Measurements from ENCODE around the gene TRIM40. TPM values are rescaled to one million over a fixed set of nuclear protein-coding genes. Genes with fewer than 3 reads are reported as not detected.

TRIM40 gene, protein sequence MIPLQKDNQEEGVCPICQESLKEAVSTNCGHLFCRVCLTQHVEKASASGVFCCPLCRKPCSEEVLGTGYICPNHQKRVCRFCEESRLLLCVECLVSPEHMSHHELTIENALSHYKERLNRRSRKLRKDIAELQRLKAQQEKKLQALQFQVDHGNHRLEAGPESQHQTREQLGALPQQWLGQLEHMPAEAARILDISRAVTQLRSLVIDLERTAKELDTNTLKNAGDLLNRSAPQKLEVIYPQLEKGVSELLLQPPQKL
- not detected for total RNA-seq
- long read RNA-seq = 0 reads

DNA sequence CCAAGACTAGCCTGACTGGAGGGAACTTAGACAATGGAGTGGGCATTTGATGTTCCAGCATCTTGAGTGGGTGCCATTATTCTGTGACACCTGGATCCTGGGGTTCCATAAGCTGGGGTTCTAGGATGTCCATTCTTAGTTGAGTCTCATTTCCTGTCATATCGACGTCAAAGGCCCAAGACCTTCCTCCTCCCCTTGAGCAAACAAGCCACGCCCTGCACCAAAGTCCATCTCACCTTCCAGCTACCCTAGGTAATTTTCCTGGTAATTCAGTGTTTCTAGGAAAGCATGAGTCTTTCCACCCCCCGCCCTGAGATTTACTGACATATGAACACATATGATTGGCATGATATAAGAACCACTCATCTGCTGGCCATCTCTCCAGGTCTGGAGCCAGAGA lies at the start of gene TRIM40:
TSS of gene TRIM40 (plus strand) at position 384 of the 400 bp plus-strand sequence. CDS start 897 bp downstream, outside the sequence.
- intact Hi-C loops (cut with DNase I) = loop anchor here (10.0 kb wide), 1 partner anchor 291 kb away; no protein-coding TSS in a partner anchor
- no peak for DNase-seq (ENCODE audit: low spot score)

DNA sequence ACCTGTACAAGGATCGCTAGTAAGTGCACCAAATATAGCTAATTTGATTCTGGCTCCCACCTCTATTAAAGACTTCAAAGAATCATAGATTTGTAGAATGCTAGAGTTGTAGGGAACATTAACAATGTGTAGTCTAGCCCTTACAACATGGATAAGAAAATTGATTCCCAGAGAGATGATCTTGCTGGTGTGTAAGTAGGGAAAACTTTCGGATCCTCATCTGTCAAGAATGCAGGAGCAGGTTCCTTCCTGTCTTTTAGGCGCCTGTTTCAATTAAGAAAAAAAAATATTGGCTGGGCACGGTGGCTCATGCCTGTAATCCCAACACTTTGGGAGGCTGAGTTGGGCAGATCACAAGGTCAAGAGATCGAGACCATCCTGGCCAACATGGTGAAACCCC lies 48.1 kb upstream of the TRIM40 start:
- intact Hi-C loops (cut with DNase I) = no loop called here
- DNase-seq (ENCODE audit: low spot score) = no peak

DNA sequence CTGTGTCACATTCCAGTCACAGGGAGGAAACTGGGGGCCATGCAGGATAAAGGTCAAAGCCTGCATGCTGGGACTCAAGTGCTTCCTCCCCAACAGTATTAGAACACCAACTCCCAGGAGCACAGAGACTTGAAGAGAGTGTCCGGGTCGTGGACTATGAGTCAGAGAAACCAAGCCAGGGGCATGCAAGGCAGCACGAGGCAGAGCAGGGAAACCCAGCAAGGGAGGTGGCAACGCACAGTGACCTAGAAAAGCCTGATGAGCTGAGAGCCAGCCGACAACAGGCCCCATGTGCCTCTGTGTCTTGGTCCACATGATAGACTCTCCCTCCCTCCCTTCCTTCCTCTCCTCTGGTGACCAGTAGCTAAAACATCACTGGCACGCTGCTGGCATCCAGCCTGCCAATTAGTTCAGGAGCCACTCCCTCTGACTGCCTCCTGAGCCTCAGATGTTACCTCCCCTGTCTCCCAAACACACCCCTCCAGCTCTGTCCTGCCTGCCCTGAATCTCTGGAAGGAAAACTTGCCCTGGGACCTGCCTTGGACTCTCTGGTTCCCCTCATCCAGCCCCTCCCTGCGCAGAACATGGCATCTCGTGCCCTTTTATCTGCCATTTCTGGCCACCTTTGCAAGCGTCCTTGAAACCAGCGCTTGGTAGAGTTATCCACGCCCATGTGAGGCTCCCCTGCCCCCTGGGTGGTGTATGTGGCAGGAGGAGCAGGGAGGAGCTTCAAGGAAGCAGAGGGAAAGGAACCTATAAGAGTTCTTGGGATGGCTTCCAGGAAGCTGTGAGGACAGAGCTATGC lies 44.2 kb upstream of the TRIM40 start:
- DNase-seq (ENCODE audit: low spot score) = no peak
- intact Hi-C loops (cut with DNase I) = no loop called here

DNA sequence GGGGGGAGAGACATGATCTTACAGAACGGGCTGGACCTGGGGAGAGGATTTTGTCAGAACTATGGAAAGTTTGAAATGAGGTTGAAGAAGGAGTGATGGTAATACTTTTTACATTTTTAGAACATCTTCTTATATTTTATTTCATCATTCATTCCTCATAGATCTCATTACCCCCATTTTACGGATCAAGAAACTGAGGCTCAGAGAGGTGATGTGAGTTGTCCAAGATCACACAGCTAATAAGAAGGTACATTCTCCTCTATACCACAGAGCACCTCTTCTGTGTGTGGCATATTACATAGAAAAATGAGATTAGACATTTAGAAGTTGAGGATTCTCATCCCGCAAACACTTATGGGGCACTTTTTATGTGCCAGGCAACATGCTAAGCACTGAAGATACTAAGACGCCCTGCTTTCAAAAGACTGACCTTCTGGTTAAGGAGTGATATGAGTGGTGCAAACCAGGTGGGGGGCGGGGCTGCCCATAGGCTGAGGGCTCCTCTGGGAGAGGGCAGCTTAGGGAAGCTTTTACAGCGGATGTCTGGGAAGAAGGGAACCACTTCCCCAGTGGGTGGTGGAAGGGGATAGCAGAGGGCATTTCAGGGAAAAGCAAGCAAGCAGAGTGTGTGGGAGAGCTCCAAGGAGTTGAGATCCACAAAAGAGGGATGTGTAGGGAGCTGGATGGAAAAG lies 42.9 kb upstream of the TRIM40 start:
- no peak for DNase-seq (ENCODE audit: low spot score)
- intact Hi-C loops (cut with DNase I) = no loop called here

DNA sequence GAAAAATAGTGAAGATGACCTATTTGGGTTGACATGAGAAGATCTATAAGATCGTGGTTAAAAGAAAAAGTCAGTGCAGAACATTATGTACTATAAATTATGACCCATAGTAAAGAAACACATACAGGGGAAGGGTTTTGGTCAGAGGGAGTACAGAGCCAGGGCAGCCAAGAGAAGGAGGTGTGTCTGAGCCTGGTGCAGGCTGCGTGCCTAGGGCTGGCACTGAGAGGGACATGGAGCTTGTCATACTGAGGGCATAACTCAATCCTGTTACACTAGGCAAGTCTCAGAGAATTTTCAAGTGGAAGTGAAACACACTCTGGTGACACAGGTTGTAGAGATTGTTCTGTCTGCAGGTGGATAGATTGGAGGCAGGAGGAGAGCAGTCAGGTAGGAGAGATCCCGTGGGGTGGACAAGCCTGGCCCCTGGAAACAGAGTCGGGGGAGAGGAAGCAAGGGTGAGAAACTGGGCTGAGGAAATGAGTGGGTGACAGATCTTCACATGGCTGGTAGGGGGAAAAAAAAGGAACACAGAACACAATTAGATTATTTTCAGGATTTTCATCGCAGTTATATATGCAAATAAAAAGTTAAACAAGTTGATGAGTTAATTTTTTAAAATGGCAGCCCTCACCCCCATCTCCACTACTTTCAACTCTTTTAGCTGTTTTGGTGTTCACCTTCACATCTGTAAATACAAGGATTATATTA lies 41.8 kb upstream of the TRIM40 start:
- intact Hi-C loops (cut with DNase I) = no loop called here
- no peak for DNase-seq (ENCODE audit: low spot score)

DNA sequence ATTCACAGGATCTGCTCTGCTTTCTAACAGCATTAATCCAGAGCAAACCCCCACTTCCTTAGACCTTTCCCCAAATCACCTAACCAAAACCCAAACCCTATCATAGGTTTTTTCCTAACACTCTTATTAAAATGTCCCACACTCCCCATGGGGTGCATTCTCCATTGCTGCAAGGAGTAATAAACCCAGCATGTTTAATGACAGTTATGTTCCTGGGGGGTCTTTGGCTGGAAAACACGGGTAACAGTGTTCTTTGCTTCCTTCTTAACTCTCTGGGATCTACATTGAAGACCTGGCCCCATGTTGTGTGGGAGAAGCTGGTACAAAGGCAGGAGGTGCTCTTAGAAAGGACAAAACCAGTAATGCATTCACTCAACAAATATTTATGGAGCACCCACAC lies 39.1 kb upstream of the TRIM40 start:
- intact Hi-C loops (cut with DNase I) = no loop called here
- no peak for DNase-seq (ENCODE audit: low spot score)

DNA sequence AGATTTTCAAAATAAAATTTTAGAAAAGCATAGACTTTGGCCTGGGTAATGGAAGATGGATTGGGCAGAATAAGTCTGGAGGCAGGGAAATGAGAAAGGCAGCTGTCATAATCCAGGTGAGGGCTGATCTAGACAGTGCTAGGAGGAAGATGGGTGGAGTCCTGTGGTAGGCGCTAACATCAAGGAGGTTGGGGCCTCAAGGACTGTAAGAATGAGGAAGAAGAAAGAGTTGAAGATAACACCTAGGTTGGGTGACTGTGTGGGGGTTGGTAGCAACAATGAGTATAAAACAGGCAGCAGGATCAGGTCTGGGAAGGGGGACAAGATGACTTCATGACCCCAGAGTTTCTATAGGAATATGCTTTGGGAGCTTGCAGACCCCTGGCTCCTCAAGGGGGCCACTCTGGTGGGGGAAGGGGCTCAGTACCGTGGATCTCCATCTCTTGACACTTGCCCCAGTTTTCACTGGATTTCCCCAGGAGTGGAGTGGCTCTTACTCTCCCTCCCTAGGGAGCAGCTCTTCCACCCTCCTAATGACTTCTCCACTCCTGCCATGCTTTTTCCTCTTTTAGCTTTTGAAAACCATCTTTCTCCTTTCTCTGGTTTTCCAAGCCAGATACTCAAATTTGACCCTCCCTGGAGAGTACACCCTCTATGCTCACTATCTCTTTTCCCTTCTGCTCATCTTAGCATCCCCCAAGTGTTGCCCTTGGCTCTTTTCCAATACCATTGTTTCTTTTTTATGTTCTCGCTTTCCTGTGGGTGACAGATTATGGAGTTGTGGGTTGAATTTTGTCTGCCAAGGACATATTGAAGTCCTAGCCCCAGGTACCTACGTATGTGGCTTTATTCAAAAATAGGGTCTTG lies 37.8 kb upstream of the TRIM40 start:
- no peak for DNase-seq (ENCODE audit: low spot score)
- intact Hi-C loops (cut with DNase I) = no loop called here

DNA sequence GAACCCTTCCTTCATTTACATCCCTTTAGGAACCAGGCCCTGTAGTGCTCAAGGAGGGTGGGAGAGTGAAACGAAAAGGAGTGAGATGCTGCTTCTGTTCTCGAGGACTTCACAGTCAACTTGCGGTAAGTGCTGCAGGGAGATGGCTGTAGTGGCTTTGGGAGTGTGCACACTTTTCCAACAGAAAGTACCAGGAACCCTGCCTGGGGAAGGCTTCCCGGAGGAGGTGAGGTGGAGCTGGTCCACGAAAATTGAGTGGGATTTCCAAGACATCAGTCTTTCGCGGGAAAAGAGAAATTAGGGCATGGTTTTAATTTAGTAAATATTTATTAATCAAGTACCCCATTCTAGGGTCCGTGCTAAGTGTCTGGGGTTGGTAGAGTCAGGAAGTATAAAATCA lies 35.8 kb upstream of the TRIM40 start:
- intact Hi-C loops (cut with DNase I) = no loop called here
- no peak for DNase-seq (ENCODE audit: low spot score)

DNA sequence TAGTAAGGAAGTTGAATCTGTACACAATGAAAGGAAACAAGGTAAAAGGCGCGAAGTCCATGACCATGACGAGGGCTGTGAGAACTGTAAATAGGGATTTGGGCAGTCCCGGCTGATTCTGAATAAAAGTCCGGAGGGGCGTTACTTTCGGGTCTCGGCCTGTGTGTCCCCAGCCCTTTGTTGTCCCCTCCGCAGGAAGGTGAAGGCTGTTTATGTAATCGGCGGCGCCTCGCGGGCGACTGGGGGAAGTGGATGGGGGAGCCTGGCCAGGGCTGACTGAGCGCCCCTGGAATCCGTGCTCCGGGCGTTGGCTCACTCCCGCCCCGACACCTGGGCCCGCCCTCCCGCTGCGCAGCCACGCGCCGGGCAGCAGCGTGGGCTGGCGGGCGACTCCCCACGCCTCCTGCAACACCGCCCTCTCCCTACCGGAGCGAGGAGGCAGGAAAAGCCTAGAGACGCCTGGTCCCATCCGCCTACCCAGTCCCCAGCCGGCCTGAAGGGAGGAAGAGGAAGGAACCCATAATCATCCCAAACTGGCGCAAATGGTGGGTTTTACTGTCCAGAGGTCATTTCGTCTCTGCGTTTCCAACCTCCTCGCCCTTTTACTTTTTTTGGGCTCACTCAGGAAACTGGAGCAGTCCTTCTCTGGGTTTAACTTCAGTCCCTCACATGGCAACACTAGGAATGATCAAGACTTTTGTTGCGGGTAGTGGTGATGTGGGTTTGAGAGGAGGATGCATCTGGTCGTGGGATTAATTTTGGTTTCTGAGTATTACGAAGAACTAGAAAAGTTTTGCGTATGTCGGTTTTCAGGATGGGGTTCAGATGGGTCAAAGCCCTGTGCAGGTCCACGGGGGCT lies 35.1 kb upstream of the TRIM40 start:
- intact Hi-C loops (cut with DNase I) = no loop called here
- no peak for DNase-seq (ENCODE audit: low spot score)

DNA sequence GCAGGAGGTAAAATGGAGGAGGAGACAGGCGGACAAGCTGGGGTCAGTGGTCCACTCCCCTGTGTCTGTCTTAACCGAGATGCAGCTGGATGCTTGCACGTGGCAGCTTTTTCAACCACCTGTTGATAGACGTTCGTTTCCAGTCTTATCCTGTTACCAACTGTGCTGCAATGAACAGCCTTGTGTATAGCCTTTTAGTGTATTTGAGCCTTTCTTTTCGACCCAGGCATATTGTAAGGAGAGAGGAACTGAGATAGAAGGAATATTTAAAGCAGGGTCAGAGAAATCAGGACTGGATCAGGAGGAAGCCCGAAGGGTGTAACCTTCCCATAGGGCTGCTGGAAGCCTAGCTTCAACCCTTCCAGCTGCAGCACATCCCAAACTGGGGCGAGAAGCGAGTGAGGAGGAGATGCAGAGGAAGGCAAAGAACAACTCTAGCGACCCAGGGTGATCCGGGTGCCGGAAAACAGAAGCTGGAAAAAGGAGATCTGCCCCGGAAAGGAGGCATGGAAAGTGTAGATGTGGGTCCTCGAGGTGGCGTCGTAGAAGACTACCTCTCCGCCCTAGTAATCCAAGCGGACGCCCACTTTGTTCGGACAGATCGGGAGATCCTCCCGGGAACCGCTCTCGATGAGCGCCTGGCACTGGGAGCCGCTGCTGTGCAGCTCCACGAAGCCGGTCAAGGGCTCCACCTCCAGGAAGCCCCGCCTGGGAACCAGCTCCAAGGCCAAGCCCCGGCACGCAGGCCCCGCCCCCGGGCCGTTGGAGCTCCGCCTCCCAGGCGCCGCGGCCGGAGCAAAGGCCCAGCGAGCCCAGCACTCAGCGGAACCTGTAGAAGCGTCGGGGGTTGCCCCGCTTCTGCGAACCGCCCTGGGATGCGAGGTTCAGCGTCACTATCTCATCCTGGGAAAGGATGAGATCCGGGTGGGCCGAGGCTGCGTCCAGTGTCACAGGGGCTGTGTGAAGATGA lies 34.2 kb upstream of the TRIM40 start:
- peak; percentile 97 for DNase-seq (ENCODE audit: low spot score)
- intact Hi-C loops (cut with DNase I) = loop anchor here (2.0 kb wide), 1 partner anchor 35 kb away; the partner anchor contains the start of gene PPP1R11

DNA sequence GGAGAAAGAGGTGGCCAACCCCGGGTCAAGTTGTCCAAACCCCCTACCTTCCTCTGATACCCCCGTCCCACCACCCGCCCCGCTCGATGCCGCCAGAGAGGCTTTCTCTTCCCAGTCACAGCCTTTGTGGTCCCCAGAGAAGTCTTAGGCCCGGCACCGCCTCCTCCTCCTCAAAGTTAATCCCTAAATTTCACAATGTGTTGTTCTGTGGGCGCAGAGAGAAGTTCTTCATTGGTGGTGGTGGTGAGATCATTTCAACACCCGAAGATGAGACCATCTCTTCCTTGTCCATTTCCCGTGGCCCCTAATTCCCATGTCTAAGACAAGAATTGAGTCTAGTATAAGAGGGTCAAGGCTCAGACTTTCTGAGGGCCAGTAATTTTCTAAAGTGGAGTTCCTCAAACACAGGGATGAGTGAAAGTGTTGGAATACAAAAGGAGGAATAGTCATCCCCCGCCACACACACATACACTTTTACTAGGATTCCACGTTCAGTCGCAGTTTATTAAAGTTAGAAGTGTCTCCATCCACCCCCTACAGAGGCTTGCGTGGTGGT lies 33.4 kb upstream of the TRIM40 start:
- intact Hi-C loops (cut with DNase I) = loop anchor here (2.0 kb wide), 1 partner anchor 36 kb away; the partner anchor contains the start of gene PPP1R11
- DNase-seq (ENCODE audit: low spot score) = no peak

DNA sequence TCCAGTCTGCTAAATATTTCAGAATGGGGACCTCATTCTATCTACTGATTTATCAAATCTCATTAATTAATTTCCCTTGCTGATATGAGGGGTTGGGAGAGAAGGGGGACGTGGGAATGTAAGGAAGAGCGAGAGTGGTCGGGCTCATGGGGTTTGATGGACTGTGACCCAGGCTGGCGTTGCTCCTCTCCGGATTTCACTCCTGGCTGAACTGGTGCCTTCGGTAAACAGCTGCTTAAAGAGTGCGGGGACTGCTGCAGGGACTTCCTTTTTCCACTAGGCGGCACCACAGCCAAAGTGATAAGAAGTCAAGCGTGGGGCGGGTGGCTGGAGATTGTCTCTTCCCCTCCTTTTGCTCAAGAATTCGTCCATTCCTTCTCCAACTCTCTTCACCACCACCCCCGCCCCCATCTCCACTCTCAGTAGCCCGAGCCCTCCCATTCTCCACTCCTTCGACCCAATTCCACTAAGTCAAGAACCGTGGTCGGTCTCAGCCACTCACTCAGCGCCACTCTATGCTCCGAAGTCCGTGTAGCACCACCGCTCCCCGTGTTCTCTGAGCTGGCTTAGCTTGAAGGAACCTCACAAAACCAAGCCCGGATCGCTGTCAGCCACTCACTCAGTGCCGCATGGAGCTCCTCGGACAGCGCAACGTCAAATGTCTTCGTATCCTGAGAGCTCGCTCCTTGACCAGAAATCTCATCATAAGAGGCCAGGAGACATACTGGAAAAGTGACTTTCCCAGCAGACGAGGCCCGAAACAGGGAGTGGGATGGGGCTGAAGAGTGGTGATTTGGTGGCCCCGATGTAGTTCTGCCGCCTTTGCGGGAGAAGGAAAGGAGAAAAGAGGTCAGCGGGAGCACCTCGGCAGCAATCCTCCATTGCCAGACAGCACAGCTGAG lies 32.7 kb upstream of the TRIM40 start:
- peak; percentile 89 for DNase-seq (ENCODE audit: low spot score)
- intact Hi-C loops (cut with DNase I) = loop anchor here (1.0 to 2.0 kb wide), 2 partner anchors 28 to 36 kb away; partner anchors contain the start of gene PPP1R11

DNA sequence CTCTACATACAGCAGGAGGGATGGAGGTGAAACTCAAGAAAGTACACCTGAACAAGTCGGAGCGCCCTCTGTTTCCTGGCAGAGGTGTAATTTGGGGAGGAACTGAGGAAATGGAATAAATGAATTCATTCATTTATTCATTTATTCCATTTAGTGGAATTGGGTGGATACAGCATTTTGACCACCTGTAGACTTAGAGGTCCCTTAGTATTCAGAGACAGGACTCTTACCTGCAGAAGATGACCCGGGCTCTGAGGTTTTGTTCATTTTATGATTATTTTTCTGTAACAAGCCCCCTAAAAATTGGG lies 32.1 kb upstream of the TRIM40 start:
- no peak for DNase-seq (ENCODE audit: low spot score)
- intact Hi-C loops (cut with DNase I) = loop anchor here (1.0 to 2.0 kb wide), 2 partner anchors 27 to 37 kb away; partner anchors contain the start of gene PPP1R11

DNA sequence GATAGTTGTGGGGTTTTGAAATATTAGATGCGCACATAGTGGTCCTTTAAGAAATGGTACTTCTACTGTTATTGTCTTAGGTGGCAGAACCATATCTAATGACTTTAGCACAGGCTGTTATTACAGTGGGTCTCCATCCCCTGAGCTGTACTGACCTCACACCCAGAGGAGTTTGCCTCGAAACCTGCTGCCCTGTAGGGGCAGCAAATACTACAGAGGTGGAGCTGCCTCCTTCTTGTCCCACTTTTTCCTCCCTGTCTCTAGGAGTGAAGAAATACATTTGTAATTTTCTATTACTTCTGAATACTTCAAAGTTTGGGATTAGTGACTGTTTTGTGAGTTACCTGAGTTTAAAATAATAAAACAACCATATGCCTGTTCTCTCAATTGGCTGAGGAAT lies 31.3 kb upstream of the TRIM40 start:
- intact Hi-C loops (cut with DNase I) = no loop called here
- DNase-seq (ENCODE audit: low spot score) = no peak

DNA sequence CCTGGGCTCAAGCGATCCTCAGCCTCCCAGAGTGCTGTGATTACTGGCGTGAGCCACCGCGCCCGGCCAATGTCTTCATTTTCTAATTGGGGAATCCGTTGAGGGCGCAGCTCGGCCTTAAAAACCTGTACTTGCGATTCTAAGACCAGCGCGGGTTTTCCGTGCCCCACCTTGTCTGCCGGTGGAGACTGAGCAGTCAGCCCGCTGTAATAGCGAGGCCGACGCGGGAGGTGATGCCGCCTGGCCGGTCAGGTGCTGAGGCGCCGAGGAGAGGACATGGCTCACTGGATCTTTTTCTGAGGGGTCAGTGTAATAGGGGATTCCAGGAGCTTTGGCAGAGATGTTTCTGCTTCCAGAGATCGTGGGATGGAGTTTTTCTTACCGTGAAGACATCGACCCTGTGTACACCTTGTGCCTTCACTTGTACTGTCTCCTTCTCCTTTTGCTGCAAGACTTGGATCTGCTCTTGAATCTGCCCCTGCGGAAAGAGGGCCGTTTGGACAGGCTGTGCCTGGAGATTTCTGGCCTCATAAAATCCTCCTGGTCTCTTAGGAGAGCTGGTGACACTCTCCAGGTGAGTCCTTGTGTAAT lies 24.6 kb upstream of the TRIM40 start:
- DNase-seq (ENCODE audit: low spot score) = no peak
- intact Hi-C loops (cut with DNase I) = no loop called here

Data from cardiac septum (tissue), 1 donor.